Measurements from ENCODE around the gene CHMP3.
"Not testable (repeated sequence)": the region's sequence is repeated elsewhere in the genome, so short reads cannot be mapped to it uniquely, and the experiment has no call there.

CHMP3 gene

DNA sequence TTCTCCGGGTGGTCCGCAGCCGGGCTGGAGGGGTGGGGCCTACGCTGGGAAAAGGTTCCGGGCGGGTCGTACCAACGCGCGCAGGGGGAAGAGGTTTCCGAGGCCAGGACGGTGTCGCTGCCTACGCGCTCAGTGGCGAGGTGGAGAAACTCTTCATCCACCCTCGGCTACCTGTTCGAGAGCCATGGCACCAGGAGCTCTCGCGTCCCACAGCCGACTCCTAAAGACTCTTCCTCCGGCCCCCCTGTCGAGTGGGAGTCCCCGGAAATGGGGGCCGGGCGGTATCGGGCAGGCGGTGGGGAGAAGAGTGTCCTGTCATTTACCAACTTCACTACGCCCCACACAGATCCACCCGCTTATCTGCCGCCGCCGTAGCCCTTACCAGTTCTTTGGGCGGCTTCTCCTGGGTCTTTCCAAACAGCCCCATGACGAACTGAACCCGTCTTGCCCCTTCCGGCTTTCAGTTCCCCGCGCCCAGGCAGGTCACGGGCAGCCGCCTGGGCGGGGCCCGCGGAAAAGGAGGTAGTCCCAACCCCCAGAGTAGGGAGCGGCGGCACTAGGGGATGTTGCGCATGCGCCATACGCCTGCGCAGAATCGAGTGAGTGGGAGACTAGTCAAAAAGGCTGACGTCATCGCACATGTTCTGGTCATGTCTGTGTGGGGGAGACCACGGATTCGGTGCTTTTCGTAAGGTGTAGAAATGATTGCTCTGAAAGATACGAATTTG lies at the start of gene CHMP3:
Gene CHMP3, minus strand, starts transcription at position 522 of the 728 bp plus-strand sequence. Its CDS starts 95 bp downstream, at position 427.
- DNase-seq: peak; percentile 97 to 98

DNA sequence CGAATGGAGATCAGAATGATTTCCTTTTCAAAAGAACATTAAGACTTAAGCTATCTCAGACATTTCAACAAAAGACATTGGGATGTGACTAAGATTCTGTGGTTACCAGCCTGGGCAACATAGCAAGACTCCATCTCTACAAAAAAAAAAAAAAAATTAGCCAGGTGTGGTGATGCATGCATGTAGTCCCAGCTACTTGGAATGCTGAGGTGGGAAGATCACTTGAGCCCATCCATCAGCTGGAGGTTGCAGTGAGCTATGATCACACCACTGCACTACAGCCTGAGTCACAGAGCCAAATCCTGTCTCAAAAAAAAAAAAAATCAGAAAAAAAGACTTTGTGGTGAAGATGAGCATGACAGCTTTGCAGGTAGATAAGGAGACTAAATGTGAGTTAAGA lies 47.6 kb upstream of the CHMP3 start:
- no peak for DNase-seq

DNA sequence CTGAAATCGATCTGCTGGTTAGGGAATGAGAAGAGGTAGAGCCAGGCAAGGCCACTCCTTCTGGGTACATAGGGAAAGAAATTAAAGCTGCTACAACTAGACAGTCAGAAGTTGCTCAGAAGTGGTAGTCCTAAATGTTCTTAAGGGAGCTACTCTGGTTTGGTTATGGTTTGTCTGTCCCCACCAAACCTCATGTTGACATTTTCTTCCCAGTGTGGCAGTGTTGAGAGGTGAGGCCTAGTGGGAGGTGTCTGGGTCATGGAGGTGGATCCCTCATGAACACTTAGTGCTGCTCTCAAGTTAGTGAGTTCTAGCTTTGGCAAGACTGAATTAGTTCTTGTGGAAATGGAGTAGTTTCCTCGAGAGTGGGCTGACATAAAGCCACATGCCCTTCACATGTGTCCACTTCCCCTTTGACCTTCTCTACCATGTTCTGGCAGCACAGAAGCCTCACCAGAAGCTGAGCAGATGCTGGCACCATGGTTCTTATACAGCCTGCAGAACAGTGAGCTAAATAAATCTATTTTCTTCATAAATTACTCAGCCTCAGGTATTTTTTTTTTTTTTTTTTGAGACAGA lies 45.7 kb upstream of the CHMP3 start:
- no peak for DNase-seq

DNA sequence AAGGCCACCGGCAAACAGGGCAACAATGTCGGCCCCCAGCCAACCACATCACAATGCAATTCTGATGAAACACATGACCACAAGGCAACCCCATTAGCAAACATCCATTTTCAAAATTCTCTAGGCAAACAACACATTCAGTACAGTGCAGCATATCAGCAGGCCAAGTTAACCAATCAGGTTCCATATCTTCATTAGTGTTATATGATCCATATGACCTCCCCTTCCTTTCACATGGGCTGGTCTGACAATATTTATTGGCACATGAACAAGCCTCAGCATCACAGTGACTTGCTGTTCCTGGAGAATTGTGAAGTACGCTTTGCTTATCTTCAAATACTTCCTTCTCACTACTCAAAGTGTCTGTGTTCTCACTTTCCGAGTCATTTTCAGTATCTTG lies 40.7 kb upstream of the CHMP3 start:
- DNase-seq: no peak

DNA sequence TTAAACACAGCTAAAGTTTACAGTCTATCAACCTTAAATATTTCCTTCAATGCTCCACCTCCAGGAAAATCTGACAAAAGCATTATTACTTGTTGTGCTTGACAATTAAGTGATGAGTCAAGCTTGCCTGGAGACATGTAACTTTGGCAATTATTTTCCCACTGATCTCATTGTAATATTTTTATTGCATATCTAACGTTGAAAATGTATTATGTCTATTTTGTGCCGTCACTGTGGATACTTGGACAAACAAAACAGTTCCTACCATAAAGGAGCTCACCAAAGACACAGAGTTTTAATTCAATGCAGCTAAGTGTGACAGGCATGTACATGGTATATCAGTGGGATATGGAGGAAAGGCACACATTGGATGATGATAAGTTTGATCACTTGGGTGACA lies 35.7 kb upstream of the CHMP3 start:
- no peak for DNase-seq

DNA sequence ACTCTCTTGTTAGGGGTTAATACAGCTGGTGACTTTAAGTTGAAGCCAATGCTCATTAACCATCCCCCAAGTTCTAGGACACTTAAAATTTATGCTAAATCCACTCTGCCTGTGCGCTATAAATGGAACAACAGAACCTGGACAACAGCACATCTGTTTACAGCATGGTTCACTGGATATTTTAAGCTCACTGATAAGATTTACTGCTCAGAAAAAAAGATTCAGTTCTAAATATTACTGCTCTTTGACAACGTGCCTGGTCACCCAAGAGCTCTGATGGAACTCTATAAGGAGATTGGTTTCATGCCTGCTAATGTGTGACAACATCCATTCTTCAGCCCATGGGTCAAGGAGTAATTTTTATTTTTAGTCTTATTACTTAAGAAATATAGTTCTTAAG lies 32.9 kb upstream of the CHMP3 start:
- no peak for DNase-seq

DNA sequence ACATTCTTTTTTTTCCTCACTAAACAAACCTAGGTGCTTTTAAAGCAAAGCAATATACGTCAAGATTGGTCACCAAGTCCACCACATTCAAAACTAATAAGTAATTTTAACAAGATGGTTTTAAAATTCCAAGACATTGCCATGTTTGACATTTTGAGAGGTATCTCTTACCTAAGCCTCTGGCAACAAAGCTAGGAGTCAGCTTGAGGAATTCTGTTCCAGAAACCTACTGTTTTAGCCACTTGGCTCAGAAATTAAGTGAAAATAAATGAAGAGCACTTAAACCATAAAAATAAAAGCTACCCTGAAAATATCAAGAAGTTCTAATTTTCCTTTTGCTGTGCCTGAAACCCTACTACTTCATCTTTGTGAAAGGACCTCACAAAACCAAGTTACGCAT lies 30.0 kb upstream of the CHMP3 start:
- DNase-seq: no peak

DNA sequence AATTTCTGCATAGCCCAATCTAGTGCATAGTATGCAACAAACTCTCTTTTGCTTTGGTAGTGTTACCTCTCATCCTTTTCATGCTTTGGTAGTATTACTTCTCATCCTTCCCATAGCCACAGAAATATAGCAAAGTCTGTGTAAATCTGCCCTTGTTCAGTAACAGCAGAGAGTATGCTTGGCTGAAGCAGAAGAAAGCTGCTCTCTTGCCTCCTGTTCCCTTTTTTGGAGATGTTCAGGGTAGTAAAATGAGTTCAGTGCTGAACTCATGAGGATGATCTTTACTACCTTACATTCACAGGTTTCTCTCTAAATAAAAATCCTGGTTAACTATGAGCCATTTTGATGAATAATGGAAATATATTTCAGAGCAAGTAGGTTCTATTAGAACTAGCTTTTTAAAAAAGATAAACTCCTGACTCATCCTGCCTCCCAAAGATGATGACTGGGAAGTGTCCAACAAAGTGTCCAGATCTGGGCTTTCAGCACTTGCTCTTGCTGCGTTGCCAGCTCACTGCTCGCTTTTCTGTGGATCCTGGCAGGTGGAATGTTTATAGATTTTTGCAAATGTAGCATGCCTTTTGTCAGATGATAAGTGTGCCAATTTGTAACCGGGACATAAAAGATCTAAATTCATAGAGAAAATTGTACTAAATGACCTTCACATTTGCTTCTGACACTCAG lies 29.4 kb upstream of the CHMP3 start:
- DNase-seq: no peak

DNA sequence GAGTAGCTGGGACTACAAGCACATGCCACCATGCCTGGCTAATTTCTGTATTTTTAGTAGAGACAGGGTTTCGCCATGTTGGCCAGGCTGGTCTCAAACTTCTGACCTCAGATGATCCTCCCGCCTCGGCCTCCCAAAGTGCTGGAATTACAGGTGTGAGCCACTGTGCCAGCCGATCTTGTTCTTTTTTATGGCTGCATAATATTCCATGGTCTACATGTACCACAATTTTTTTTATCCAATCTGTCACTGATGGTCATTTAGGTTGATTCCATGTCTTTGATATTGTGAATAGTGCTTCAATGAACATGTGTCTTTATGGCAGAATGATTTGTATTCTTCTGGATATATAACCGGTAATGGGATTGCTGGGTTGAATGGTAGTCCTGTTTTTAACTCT lies 26.5 kb upstream of the CHMP3 start:
- DNase-seq: not testable (repeated sequence)

DNA sequence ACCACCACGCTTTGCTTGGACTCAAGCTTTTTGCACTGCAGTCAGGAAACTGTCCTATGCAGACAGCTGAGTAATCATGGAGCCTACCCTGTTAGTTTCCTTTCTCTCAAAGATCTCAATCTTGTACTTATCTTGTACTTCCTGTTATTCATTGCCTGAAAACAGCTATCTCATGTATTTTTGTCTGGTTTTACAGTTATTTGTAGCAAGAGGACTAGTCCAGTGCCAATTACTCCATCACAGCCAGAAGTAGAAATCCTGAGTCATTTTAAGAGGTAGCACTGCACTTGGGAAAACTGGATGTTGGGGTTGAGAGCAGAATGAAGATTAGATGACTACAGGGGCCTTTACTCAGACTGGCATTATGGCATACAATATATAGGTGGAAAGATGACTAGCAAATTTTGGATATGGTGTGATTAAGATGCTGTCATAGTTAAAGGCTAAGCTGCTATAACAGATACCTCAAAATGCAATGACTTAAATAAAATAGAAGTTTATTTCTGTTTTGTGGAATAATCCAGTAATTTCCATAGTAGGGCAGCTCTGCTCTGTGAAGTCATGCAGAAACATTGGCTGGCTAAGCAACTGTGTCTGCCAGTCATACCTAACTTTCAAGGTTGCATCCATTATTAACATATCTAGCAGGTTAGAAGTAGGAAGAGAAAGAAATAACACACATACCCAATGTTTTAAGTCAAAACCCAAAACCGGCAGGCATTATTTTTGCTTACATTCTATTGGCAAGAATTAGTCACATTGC lies 21.1 kb upstream of the CHMP3 start:
- no peak for DNase-seq

DNA sequence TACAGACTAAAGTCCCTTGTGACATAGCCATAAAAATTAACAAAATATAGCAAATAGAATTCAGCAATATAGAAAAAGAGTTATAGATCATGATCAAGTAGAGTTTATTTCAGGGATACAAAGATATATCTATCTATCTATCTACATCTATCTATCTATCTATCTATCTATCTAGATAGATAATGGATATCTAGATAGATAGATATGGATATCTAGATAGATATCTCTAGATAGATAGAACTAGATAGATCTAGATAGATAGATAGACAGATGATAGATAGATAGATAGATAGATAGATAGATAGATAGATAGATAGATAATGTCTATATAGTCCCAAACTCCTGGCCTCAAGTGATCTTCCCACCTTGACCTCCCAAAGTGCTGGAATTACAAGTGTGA lies 17.3 kb upstream of the CHMP3 start:
- no peak for DNase-seq

DNA sequence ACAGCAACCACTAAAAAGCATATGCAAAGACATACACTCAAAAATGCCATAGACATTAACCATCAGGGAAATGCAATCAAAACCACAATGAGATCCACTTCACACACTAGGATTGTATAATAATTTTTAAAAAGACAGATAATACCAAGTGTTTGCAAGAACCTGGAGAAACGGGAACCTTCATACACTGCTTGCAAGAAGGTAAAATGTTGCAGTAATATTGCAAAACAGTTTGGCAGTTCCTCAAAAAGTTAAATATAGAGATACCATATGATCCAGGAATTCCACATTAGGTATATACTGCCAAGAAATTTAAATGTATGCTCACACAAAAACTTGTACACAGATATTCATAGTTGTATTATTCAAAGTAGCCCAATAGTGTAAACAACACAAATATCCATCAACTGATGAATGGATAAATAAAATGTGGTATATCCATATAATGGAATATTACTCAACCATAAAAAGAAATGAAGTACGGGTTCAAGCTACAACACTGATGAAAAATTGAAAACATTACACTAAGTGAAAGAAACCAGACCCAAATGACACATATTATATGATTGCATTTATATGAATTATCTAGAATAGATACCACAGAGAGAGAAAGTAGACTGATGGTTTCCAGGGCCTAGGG lies 14.7 kb upstream of the CHMP3 start:
- DNase-seq: no peak

DNA sequence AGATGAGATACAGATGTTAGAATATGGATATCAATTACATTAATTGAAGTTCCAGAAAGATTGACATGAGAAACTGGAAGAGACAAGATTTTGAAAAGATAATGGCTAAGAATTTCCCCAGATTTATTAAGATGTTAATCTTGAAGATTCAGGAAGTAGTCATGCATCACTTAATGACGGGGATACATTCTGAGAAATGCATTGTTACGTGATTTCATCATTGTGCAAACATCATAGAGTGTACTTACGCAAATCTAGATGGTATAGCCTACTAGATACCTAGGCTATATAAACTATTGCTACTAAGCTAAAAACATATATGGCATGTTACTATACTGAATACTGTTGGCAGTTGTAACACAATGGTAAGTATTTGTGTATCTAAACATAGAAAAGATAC lies 6.8 kb upstream of the CHMP3 start:
- DNase-seq: no peak

DNA sequence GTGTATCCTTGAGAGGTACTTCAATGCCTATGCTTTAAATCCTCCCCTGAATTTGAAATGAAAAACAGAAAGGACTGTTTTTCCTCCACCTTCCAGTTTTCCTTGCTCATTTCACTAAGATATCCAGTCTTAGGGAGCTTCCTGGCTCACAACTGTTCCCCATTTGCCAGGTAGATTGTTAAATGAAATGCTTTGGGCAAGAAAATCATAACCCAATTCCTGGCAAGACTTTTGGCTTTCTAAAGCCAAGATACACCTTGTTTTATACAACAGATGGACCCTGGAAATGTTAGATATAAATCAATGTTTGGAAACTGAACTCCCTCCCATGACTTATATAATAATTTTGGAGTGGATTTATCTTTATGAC lies 3.6 kb upstream of the CHMP3 start:
- no peak for DNase-seq

DNA sequence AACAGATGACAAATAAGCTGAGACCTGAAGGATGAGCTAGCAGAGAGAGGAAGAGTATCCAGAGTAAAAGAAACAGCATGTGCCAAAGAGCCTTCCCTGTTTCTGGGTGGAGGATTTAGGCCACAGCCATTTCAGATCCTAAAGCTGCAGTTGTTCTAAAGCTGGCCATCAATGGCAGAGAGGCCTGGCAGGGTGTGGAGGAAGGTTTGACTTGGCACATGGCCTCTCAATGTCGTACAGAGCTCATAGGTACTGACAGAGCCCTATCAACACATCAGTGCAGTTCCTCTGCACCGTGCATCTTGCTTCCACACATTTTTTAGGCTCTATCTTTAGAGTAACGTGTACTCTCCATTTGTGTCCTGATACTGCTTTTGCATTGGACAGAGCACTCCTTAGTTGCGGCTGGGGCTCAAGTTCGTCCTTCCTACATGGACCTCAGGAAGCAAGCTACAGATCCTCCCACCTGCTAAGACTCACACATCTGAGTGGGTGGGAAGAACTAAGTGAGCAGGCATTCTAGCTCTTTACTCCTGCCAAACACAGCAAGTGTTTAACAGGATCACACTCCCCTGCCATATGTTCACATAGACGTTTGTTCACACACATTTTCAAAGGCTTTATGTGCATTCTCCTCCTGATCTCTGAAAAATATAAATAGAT lies 3.0 kb upstream of the CHMP3 start:
- no peak for DNase-seq

DNA sequence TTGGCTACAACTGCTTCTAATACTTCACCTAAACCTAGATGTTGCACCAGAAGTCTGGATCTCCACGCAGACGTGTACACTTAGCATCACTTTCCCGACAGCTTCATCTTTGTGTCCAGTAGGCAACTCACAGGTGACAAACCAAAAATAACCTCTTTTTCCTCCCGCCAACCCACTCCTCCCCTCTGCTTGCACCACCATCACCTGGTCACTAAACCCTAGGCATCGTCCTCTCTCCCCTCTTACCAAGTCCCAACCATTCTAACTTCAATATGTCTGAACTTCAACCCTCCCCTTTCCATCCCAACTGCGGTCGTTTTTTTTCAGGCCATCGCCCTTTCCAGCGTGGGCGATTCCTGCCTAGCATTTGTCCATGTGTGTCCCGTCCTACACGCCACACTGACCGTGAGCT lies 413 bp upstream of the CHMP3 start:
- DNase-seq: no peak

DNA sequence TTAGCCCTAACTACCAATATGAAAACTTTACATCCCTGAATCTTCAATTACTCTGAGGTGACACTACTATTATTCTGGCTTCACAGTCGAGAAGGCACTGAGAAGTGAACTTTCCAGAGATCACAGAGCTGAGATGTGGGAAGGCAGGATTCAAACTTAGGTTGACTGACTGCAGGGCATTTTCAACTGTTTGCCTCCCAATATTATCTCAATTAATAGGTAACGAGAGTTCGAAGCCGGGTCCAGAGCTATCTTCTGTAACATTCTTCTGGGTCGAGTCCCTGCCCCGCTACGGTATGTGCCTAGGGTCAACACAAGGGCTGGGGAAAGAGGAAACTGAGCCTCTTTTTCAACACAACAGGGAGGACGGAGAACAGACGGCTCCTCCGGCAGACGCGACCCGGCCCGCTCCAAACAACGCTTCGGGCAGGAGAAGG lies 740 bp downstream of the CHMP3 start:
- no peak for DNase-seq

DNA sequence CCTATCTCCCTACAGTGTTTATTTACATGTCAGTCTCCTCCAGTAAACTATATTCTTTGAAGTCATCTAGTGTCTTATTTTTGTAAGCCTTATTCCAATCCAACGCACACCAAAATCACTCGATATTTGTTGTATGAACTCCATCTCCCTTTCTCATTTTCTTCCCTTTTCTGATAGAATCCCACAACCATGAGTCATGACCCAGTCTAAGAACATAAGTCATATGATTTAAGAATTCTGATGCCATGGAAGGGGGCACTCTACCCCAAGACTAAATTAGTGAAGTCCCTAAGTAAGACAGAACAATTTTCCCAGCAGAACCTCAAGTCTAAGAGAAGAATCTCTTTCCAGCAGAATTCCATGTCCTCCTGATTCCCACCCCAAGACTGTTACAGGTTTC lies 5.4 kb downstream of the CHMP3 start:
- DNase-seq: no peak

DNA sequence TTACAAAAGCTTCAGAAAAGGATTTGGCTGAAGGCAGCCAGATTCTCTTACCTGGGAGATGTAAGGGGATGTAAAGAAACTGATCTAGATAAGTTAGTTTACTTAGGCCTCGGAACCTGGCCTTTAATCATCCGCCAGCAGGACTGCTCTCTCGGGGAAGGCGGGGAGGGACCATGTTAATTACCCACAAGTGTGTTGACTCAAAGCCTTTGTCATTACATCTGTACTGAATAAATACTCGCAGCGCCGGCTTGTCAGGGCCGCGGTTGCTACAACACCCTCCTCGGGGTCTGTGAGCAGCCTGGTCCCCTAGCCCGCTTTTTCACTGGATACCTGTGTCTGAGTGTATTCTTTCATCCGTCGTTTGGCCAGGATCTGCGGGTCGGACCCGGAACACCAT lies 6.7 kb downstream of the CHMP3 start:
- DNase-seq: no peak

DNA sequence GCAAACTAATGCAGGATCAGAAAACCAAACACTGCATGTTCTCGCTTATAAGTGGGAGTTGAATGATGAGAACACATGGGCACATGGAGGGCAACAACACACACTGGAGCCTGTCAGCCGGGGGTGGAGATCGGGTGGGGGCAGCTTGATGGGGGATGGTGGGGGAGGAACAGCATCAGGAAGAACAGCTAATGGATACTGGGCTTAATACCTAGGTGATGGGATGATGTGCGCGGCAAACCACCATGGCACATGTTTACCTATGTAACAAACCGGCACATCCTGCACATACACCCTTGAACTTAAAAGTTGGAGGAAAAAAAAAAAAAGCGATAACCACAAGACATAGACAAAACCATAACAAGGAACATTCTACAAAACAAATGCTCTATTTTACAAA lies 10.4 kb downstream of the CHMP3 start:
- no peak for DNase-seq

DNA sequence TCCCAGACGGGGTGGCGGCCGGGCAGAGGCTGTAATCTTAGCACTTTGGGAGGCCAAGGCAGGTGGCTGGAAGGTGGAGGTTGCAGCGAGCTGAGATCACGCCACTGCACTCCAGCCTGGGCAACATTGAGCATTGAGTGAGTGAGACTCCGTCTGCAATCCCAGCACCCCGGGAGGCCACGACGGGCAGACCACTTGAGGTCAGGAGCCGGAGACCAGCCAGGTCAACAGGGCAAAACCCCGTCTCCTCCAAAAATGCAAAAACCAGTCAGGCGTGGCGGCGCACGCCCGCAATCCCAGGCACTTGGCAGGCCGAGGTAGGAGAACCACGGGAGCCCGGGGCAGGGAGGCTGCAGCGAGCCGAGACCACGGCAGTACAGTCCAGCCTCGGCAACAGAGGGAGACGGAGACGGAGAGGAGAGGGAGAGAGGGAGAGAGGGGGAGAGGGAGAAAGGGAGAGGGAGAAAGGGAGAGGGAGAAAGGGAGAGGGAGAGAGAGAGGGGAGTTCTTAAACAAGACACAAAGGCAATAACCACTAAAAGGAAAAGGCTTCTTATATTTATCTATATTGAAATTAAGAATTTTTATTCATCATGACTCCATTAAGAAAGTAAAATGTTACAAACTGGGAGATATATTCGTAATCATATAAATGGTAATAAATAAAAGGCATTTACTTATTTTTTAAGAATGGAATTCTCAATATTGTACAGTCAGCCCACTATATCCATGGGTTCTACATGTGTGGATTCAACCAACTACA lies 13.1 kb downstream of the CHMP3 start:
- DNase-seq: not testable (repeated sequence)

DNA sequence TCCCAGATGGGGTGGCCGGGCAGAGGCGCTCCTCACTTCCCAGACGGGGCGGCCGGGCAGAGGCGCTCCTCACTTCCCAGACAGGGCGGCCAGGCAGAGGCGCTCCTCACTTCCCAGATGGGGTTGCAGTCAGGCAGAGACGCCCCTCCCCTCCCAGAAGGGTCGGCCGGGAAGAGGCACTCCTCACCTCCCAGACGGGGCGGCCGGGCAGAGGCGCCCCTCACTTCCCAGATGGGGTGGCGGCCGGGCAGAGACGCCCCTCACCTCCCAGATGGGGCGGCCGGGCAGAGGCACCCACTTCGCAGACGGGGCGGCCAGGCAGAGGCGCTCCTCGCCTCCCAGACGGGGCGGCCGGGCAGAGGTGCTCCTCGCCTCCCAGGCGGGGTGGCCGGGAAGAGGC lies 13.8 kb downstream of the CHMP3 start:
- DNase-seq: not testable (repeated sequence)
